ENCODE results near the gene LRMDA. TPM values are rescaled to one million over a fixed set of nuclear protein-coding genes. Genes with fewer than 3 reads are reported as not detected.

The LRMDA gene
- total and polyA plus RNA-seq, 2 of the 4 experiments (the other 2 are of a cell fraction) = 0.07 TPM; not detected in 1

GRCh38 chr10:75441682-75442081 is 10.3 kb downstream of the LRMDA start:
- no peaks in the 10 kb centered on the region for H4K20me1 ChIP-seq (ENCODE audit: insufficient read depth, low read length)
- H3K27ac ChIP-seq (ENCODE audit: insufficient read depth, low read length) = no peak overlapping the region
- no peaks in the 10 kb centered on the region for H3K36me3 ChIP-seq (ENCODE audit: control insufficient read depth, insufficient read depth, low read length)
- no peak overlapping the region for H2AK5ac ChIP-seq (ENCODE audit: low read depth, low read length)
- no peak overlapping the region for H4K91ac ChIP-seq (ENCODE audit: insufficient read depth, low read depth, low read length)
- H2BK15ac ChIP-seq (ENCODE audit: low read depth, low read length) = no peak overlapping the region
- in situ Hi-C loops (cut with MboI; ENCODE audit: low sequenced_read_pairs) = no loop called here
- H3K27me3 ChIP-seq (ENCODE audit: control insufficient read depth, insufficient read depth, low read length) = peaks cover 8% of the 10 kb centered on the region
- no peaks in the 10 kb centered on the region for H3K4me1 ChIP-seq (ENCODE audit: control insufficient read depth, insufficient read depth, low read length)
- ATAC-seq (ENCODE audit: low read depth) (no peak), DNase-seq (no peak)
- H3K14ac ChIP-seq (replicated peaks; ENCODE audit: low read depth, low read length) = no peak overlapping the region
- no TSS peak for BruUV-seq (replicated peaks)
- POLR2A ChIA-PET (ENCODE audit: unreplicated experiment) = no interaction called here
- H2AFZ ChIP-seq (replicated peaks; ENCODE audit: low read length, poor library complexity) = no peak overlapping the region
- H2AK9ac ChIP-seq (replicated peaks; ENCODE audit: low read depth, low read length, poor library complexity) = no peak overlapping the region
- intact Hi-C loops (cut with micrococcal nuclease) = no loop called here
- H3K9me3 ChIP-seq (ENCODE audit: control insufficient read depth, insufficient read depth, low read length) = peaks cover 8% of the 10 kb centered on the region
- H3K4me3 ChIP-seq (ENCODE audit: insufficient read depth, low read depth, low read length) = no peak overlapping the region
- H4K5ac ChIP-seq (ENCODE audit: low read depth, low read length) = no peak overlapping the region
- H3K56ac ChIP-seq (ENCODE audit: extremely low read depth, insufficient read depth, low read length) = no peak overlapping the region
- H2BK5ac ChIP-seq (ENCODE audit: low read depth, low read length, poor library complexity, severe bottlenecking) = no peak overlapping the region
- H2BK20ac ChIP-seq (ENCODE audit: low read depth, low read length) = no peak overlapping the region
- no peaks in the 10 kb centered on the region for H3K9me1 ChIP-seq (ENCODE audit: insufficient read depth, low read length)
- H3K4ac ChIP-seq (ENCODE audit: low read depth, low read length) = no peak overlapping the region
- no peak overlapping the region for H3K9ac ChIP-seq (ENCODE audit: low read depth, low read length)
- no peak for TF ChIP-seq USF2 (IDR thresholded peaks at IDR 0.05; ENCODE audit: low read depth, low read length)
- no peak for TF ChIP-seq CTCF (conservative IDR thresholded peaks at IDR 0.05; ENCODE audit: low read depth, low read length)
- TF ChIP-seq ELK1 (IDR thresholded peaks at IDR 0.05; ENCODE audit: borderline replicate concordance, low read depth, low read length) = no peak
- no peak for TF ChIP-seq POLR2A (IDR thresholded peaks at IDR 0.05; ENCODE audit: low read depth, low read length)
- no peak for TF ChIP-seq NFE2L2 (IDR thresholded peaks at IDR 0.05; ENCODE audit: low read depth, low read length)
- TF ChIP-seq RFX5 (IDR thresholded peaks at IDR 0.05; ENCODE audit: low read depth, low read length) = no peak
- no peak for TF ChIP-seq CHD1 (IDR thresholded peaks at IDR 0.05; ENCODE audit: low read depth, low read length)
- no peak for TF ChIP-seq FOS (IDR thresholded peaks at IDR 0.05; ENCODE audit: low read depth, low read length)
- no peak for TF ChIP-seq SMC3 (IDR thresholded peaks at IDR 0.05; ENCODE audit: low read depth, low read length)
- TF ChIP-seq CEBPB (IDR thresholded peaks at IDR 0.05; ENCODE audit: low read depth, low read length) = no peak
- no peak for TF ChIP-seq RAD21 (IDR thresholded peaks at IDR 0.05; ENCODE audit: low read length)
- no peak for TF ChIP-seq BHLHE40 (IDR thresholded peaks at IDR 0.05; ENCODE audit: low read depth, low read length)
- TF ChIP-seq MAZ (IDR thresholded peaks at IDR 0.05; ENCODE audit: borderline replicate concordance, low read depth, low read length) = no peak
- no peak for TF ChIP-seq MAFK (IDR thresholded peaks at IDR 0.05; ENCODE audit: low read depth, low read length)
- TF ChIP-seq MXI1 (IDR thresholded peaks at IDR 0.05; ENCODE audit: borderline replicate concordance, low read depth, low read length) = no peak
- CTCF ChIA-PET = no interaction called here
- H3K79me1 ChIP-seq (ENCODE audit: low read depth in 1 of 2, low read length in 2 of 2) = no peaks in the 10 kb centered on the region
- dilution Hi-C loops (cut with HindIII; ENCODE audit: low sequenced_read_pairs, unreplicated experiment) = no loop called here
- H3K18ac ChIP-seq (ENCODE audit: low read depth, low read length) = no peak overlapping the region
- no peak overlapping the region for H4K8ac ChIP-seq (ENCODE audit: low read depth in 2 of 2, low read length in 2 of 2)
- no peak overlapping the region for H3K23ac ChIP-seq (ENCODE audit: low read depth, low read length)
- no peak overlapping the region for H2BK120ac ChIP-seq (ENCODE audit: low read depth, low read length)
- H3K4me2 ChIP-seq (ENCODE audit: low read depth, low read length) = no peak overlapping the region

Measured in IMR-90 (cell line).